HL-60 (cell line): ENCODE results near the gene OLFML2B.

Source experiments
- DNase-seq, 2 experiments: peaks; one replicate each; pipeline ENCODE4 v3.0.0-alpha.2; 2010 to 2020; ENCODE audit warnings: low read depth in 1 of 2, low spot score in 1 of 2
- H3K27ac ChIP-seq: fragments of 250-450 bp; sonication (Bioruptor Pico); replicated peaks from 2 replicates; pipeline ENCODE4 v1.5.1; 2020; ENCODE audit warnings: mild to moderate bottlenecking, moderate library complexity
- H3K27me3 ChIP-seq: fragments of 250-450 bp; sonication (Bioruptor Pico); 2 replicates; pipeline ENCODE4 v1.5.1; 2021; ENCODE audit warnings: mild to moderate bottlenecking, moderate library complexity; ENCODE audit not compliant: insufficient read depth, poor library complexity, severe bottlenecking
- H3K4me3 ChIP-seq: replicated peaks from 2 replicates; pipeline ENCODE4 v1.5.1; 2011; ENCODE audit warnings: mild to moderate bottlenecking, control low read depth, low read length; ENCODE audit not compliant: insufficient read depth
- CTCF ChIP-seq: IDR thresholded peaks from one replicate; pipeline ENCODE4 v1.5.1; 2011; ENCODE audit warnings: low read length, control low read depth, inconsistent platforms; ENCODE audit not compliant: insufficient read depth
- GABPA ChIP-seq: IDR thresholded peaks from 2 replicates; pipeline ENCODE4 v1.6.1; 2012; ENCODE audit warnings: low read depth
- POLR2AphosphoS5 ChIP-seq: IDR thresholded peaks from 2 replicates; pipeline ENCODE4 v1.6.1; 2012; ENCODE audit warnings: low read depth
- REST ChIP-seq: IDR thresholded peaks from 2 replicates; pipeline ENCODE4 v1.6.1; 2012; ENCODE audit warnings: low read depth; ENCODE audit not compliant: insufficient replicate concordance
- SPI1 ChIP-seq: IDR thresholded peaks from 2 replicates; pipeline ENCODE4 v1.6.1; 2012; ENCODE audit warnings: low read depth, mild to moderate bottlenecking, borderline replicate concordance

The OLFML2B gene

GRCh38 chr1:162065016-162065415 lies 41.3 kb upstream of the OLFML2B start:
- H3K27me3 ChIP-seq: peaks cover 11% of the 10 kb centered on the region
- no peak for DNase-seq
- TF ChIP-seq GABPA (no peak), POLR2AphosphoS5 (no peak), REST (no peak), CTCF (no peak), SPI1 (no peak)
- no peak overlapping the region for H3K4me3 ChIP-seq
- H3K27ac ChIP-seq: no peak overlapping the region

GRCh38 chr1:162062542-162063015 lies 38.9 kb upstream of the OLFML2B start:
- Histone ChIP-seq H3K27ac (no peak overlapping the region), H3K4me3 (no peak overlapping the region), H3K27me3 (no peaks in the 10 kb centered on the region)
- DNase-seq: no peak
- TF ChIP-seq POLR2AphosphoS5: no peak
- no peak for TF ChIP-seq CTCF
- TF ChIP-seq GABPA: no peak
- no peak for TF ChIP-seq REST
- TF ChIP-seq SPI1: no peak

GRCh38 chr1:162060314-162060713 lies 36.6 kb upstream of the OLFML2B start:
- DNase-seq: no peak
- no peak for TF ChIP-seq GABPA
- TF ChIP-seq CTCF: no peak
- no peak for TF ChIP-seq SPI1
- TF ChIP-seq POLR2AphosphoS5: no peak
- TF ChIP-seq REST: no peak
- Histone ChIP-seq H3K27me3 (no peaks in the 10 kb centered on the region), H3K4me3 (no peak overlapping the region), H3K27ac (no peak overlapping the region)
